ENCODE measurements around the gene LRRFIP1. TPM values are rescaled to one million over a fixed set of nuclear protein-coding genes. Genes with fewer than 3 reads are reported as not detected.

The LRRFIP1 gene
- total and polyA plus RNA-seq, 9 of the 15 experiments (the other 6 are each of a cell fraction or from before 2014, with no cell fraction given): 13.1 to 45.2 (median 31.3) TPM

GRCh38 chr2:237695201-237695780 is 67.9 kb downstream of the LRRFIP1 start (continued):
- TF ChIP-seq MAFF (IDR thresholded peaks at IDR 0.05; ENCODE audit: low read length): peak; percentile 53; the same call in 1 of the 2 replicates
- no peak for TF ChIP-seq HOXB6 (CRISPR knock-in tag; IDR thresholded peaks at IDR 0.05; ENCODE audit: borderline replicate concordance)
- peak; percentile 82 for TF ChIP-seq FOSL1 (tag; conservative IDR thresholded peaks at IDR 0.05)
- TF ChIP-seq GATA2 (CRISPR knock-in tag; IDR thresholded peaks at IDR 0.05): peak; percentile 31; the same call in 1 of the 2 replicates
- TF ChIP-seq EP300 (IDR thresholded peaks at IDR 0.05; ENCODE audit: low read length): peak; percentile 44; the same call in 1 of the 2 replicates
- no peak for TF ChIP-seq NR4A1 (CRISPR knock-in tag; IDR thresholded peaks at IDR 0.05)
- no peak for TF ChIP-seq NR4A1 (tag; IDR thresholded peaks at IDR 0.05)
- 0 out of 4 replicates have a peak, but pooled peaks of 1 of the 2 experiments have one; percentile 47 for TF ChIP-seq SRF (CRISPR knock-in tag; IDR thresholded peaks at IDR 0.05)
- TF ChIP-seq BRD9 (IDR thresholded peaks at IDR 0.05; ENCODE audit: low read depth, partially characterized antibody): no peak
- no peak for TF ChIP-seq ZBTB43 (CRISPR knock-in tag; IDR thresholded peaks at IDR 0.05)
- TF ChIP-seq MCM5 (IDR thresholded peaks at IDR 0.05; ENCODE audit: low read depth): no peak
- no peak for TF ChIP-seq SFPQ (IDR thresholded peaks at IDR 0.05; ENCODE audit: low read depth, low read length)
- TF ChIP-seq USF2 (CRISPR knock-in tag; IDR thresholded peaks at IDR 0.05): no peak
- peak; percentile 67; the same call in 1 of the 2 replicates for TF ChIP-seq SMARCE1 (IDR thresholded peaks at IDR 0.05)
- no peak for TF ChIP-seq ARHGAP35 (IDR thresholded peaks at IDR 0.05; ENCODE audit: partially characterized antibody)
- TF ChIP-seq ZFPM2 (CRISPR knock-in tag; IDR thresholded peaks at IDR 0.05): no peak
- TF ChIP-seq GATAD2B (IDR thresholded peaks at IDR 0.05; ENCODE audit: borderline replicate concordance): no peak
- 0 out of 4 replicates have a peak, but pooled peaks of 1 of the 2 experiments have one; percentile 30 for TF ChIP-seq RCOR1 (IDR thresholded peaks at IDR 0.05; ENCODE audit: borderline replicate concordance in 1 of 2, low read depth in 2 of 2, low read length in 2 of 2)
- no peak for TF ChIP-seq MTA2 (IDR thresholded peaks at IDR 0.05; ENCODE audit: low read depth)
- peak; percentile 89 for TF ChIP-seq NFE2 (IDR thresholded peaks at IDR 0.05; ENCODE audit: low read depth)
- TF ChIP-seq, protein P1, sequence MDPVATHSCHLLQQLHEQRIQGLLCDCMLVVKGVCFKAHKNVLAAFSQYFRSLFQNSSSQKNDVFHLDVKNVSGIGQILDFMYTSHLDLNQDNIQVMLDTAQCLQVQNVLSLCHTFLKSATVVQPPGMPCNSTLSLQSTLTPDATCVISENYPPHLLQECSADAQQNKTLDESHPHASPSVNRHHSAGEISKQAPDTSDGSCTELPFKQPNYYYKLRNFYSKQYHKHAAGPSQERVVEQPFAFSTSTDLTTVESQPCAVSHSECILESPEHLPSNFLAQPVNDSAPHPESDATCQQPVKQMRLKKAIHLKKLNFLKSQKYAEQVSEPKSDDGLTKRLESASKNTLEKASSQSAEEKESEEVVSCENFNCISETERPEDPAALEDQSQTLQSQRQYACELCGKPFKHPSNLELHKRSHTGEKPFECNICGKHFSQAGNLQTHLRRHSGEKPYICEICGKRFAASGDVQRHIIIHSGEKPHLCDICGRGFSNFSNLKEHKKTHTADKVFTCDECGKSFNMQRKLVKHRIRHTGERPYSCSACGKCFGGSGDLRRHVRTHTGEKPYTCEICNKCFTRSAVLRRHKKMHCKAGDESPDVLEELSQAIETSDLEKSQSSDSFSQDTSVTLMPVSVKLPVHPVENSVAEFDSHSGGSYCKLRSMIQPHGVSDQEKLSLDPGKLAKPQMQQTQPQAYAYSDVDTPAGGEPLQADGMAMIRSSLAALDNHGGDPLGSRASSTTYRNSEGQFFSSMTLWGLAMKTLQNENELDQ (CRISPR knock-in tag; IDR thresholded peaks at IDR 0.05; ENCODE audit: borderline replicate concordance): no peak

Data from K562 (cell line).